HEK293 (cell line): ENCODE results near the gene AK5.

Experiments used
- CTCF ChIA-PET: fragments of 350-600 bp; formaldehyde crosslinking; extraction: SDS; loops from one replicate; lab custom pipeline; 2021; ENCODE audit warnings: antibody characterized with exemption; lab: Yijun Ruan, JAX
- POLR2A ChIA-PET: fragments of 300-600 bp; formaldehyde crosslinking; extraction: SDS; loops from one replicate; lab custom pipeline; 2020; ENCODE audit warnings: antibody characterized with exemption, inconsistent platforms; lab: Yijun Ruan, JAX
- H3K27ac ChIP-seq: fragments of 200-500 bp; sonication (Bioruptor generic); 2 replicates; pipeline ENCODE4 v1.5.1; 2014; ENCODE audit warnings: low read depth, low read length, control low read depth, inconsistent platforms; ENCODE audit errors: extremely low read depth
- H3K36me3 ChIP-seq, 2 experiments: fragments of 200-500 bp in 1 of 2; sonication (Bioruptor generic) in 1 of 2; 1 replicate in 1 of 2; 2 replicates in 1 of 2; pipeline ENCODE4 v1.5.1; 2014 to 2017; ENCODE audit warnings: inconsistent platforms in 2 of 2, low read length in 2 of 2; ENCODE audit not compliant: control insufficient read depth in 2 of 2, insufficient read depth in 1 of 2
- H3K4me1 ChIP-seq: fragments of 200-500 bp; sonication (Bioruptor generic); 2 replicates; pipeline ENCODE4 v1.5.1; 2014; ENCODE audit warnings: mild to moderate bottlenecking, low read length, inconsistent platforms; ENCODE audit not compliant: control insufficient read depth, insufficient read depth
- H3K4me3 ChIP-seq: 2 replicates; pipeline ENCODE4 v1.5.1; 2011; ENCODE audit warnings: low read depth, mild to moderate bottlenecking, control low read depth, low read length, moderate library complexity
- H3K9me3 ChIP-seq: fragments of 200-500 bp; sonication (Bioruptor generic); 2 replicates; pipeline ENCODE4 v1.5.1; 2014; ENCODE audit warnings: low read depth, low read length, inconsistent platforms; ENCODE audit not compliant: control insufficient read depth, insufficient read depth
- ATF2 ChIP-seq: fragments of 450-650 bp; formaldehyde crosslinking; IDR thresholded peaks from 2 replicates; pipeline ENCODE4 v1.5.1; 2016; ENCODE audit warnings: missing biosample characterization, missing genetic modification characterization, low read depth
- GLI2 ChIP-seq: fragments of 450-650 bp; formaldehyde crosslinking; IDR thresholded peaks from 2 replicates; pipeline ENCODE4; 2017; ENCODE audit warnings: missing biosample characterization, missing genetic modification characterization, low read depth, borderline replicate concordance
- KLF1 ChIP-seq: fragments of 450-650 bp; formaldehyde crosslinking; IDR thresholded peaks from 2 replicates; pipeline ENCODE4 v1.5.1; 2016; ENCODE audit warnings: missing biosample characterization, missing genetic modification characterization
- SP7 ChIP-seq: fragments of 450-650 bp; formaldehyde crosslinking; IDR thresholded peaks from 2 replicates; pipeline ENCODE4 v1.5.1; 2016; ENCODE audit warnings: missing biosample characterization, missing genetic modification characterization
- YY2 ChIP-seq: fragments of 450-650 bp; formaldehyde crosslinking; IDR thresholded peaks from 2 replicates; pipeline ENCODE4 v1.5.1; 2016; ENCODE audit warnings: missing biosample characterization, missing genetic modification characterization
- ZBTB10 ChIP-seq: fragments of 450-650 bp; formaldehyde crosslinking; IDR thresholded peaks from 2 replicates; pipeline ENCODE4 v1.5.1; 2016; ENCODE audit warnings: missing biosample characterization, missing genetic modification characterization
- ZBTB11 ChIP-seq: fragments of 450-650 bp; formaldehyde crosslinking; conservative IDR thresholded peaks from 2 replicates; pipeline ENCODE4 v1.5.1; 2016; ENCODE audit warnings: low read depth, missing biosample characterization, missing genetic modification characterization
- ZNF174 ChIP-seq: fragments of 450-650 bp; formaldehyde crosslinking; IDR thresholded peaks from 2 replicates; pipeline ENCODE4 v1.5.0; 2017; ENCODE audit warnings: missing biosample characterization, mild to moderate bottlenecking, missing genetic modification characterization
- ZNF223 ChIP-seq: fragments of 450-650 bp; formaldehyde crosslinking; IDR thresholded peaks from 2 replicates; pipeline ENCODE4 v1.5.1; 2016; ENCODE audit warnings: missing biosample characterization, missing genetic modification characterization
- ZNF350 ChIP-seq: fragments of 450-650 bp; formaldehyde crosslinking; IDR thresholded peaks from 2 replicates; pipeline ENCODE4 v1.5.0; 2017; ENCODE audit warnings: missing biosample characterization, mild to moderate bottlenecking, missing genetic modification characterization
- ZNF37A ChIP-seq: fragments of 450-650 bp; IDR thresholded peaks from 2 replicates; pipeline ENCODE4 v1.5.1; 2018; ENCODE audit warnings: missing biosample characterization, missing genetic modification characterization
- ZNF426 ChIP-seq: fragments of 450-650 bp; formaldehyde crosslinking; IDR thresholded peaks from 2 replicates; pipeline ENCODE4 v1.5.1; 2017; ENCODE audit warnings: missing biosample characterization, missing genetic modification characterization, mild to moderate bottlenecking, inconsistent platforms, moderate library complexity
- ZNF585B ChIP-seq: fragments of 450-650 bp; formaldehyde crosslinking; IDR thresholded peaks from 2 replicates; pipeline ENCODE4 v1.5.1; 2016; ENCODE audit warnings: missing biosample characterization, missing genetic modification characterization
- ZNF626 ChIP-seq: fragments of 450-650 bp; sonication (Bioruptor Pico); formaldehyde crosslinking; IDR thresholded peaks from 2 replicates; pipeline ENCODE4 v1.5.1; 2018; ENCODE audit warnings: missing biosample characterization, missing genetic modification characterization, inconsistent platforms
- ZNF658 ChIP-seq: fragments of 450-650 bp; formaldehyde crosslinking; IDR thresholded peaks from 2 replicates; pipeline ENCODE4; 2016; ENCODE audit warnings: missing biosample characterization, missing genetic modification characterization
- ZNF701 ChIP-seq: fragments of 450-650 bp; formaldehyde crosslinking; IDR thresholded peaks from 2 replicates; pipeline ENCODE4 v1.5.1; 2016; ENCODE audit warnings: missing biosample characterization, missing genetic modification characterization
- ZNF776 ChIP-seq: fragments of 450-650 bp; formaldehyde crosslinking; IDR thresholded peaks from 2 replicates; pipeline ENCODE4 v1.5.0; 2017; ENCODE audit warnings: missing biosample characterization, missing genetic modification characterization, borderline replicate concordance
- ZNF791 ChIP-seq: fragments of 450-650 bp; formaldehyde crosslinking; IDR thresholded peaks from 2 replicates; pipeline ENCODE4 v1.5.1; 2016; ENCODE audit warnings: missing biosample characterization, missing genetic modification characterization
- ZSCAN18 ChIP-seq: fragments of 450-650 bp; formaldehyde crosslinking; IDR thresholded peaks from 2 replicates; pipeline ENCODE4 v1.5.1; 2016; ENCODE audit warnings: missing biosample characterization, missing genetic modification characterization

Gene AK5

GRCh38 chr1:77463216-77463615 lies 181.4 kb downstream of the AK5 start:
- CTCF ChIA-PET, result no interaction called here
- Histone ChIP-seq H3K9me3 (no peaks in the 10 kb centered on the region), H3K36me3 (no peaks in the 10 kb centered on the region), H3K4me3 (no peak overlapping the region), H3K4me1 (no peaks in the 10 kb centered on the region), H3K27ac (no peak overlapping the region)
- POLR2A ChIA-PET, result no interaction called here
- no peak for TF ChIP-seq ATF2

GRCh38 chr1:77465139-77465538 lies 183.3 kb downstream of the AK5 start:
- H3K27ac ChIP-seq, result no peak overlapping the region
- no peaks in the 10 kb centered on the region for H3K4me1 ChIP-seq
- H3K4me3 ChIP-seq, result no peak overlapping the region
- POLR2A ChIA-PET, result no interaction called here
- CTCF ChIA-PET, result interaction anchor here (1.5 kb wide), 1 partner anchor 10 kb away, joined by 4 read pairs; no protein-coding TSS in a partner anchor
- TF ChIP-seq ZNF223 (tag by site-specific recombination) (no peak), ZNF350 (tag by site-specific recombination) (no peak), ZNF426 (tag by site-specific recombination) (no peak), YY2 (tag by site-specific recombination) (no peak), KLF1 (tag by site-specific recombination) (no peak), SP7 (tag by site-specific recombination) (no peak), ZSCAN18 (no peak), ZNF791 (tag by site-specific recombination) (no peak), ZNF658 (tag by site-specific recombination) (no peak), ATF2 (no peak), ZNF701 (tag by site-specific recombination) (no peak), GLI2 (tag by site-specific recombination) (no peak), ZBTB10 (tag by site-specific recombination) (no peak), ZNF37A (tag by site-specific recombination) (no peak), ZNF174 (tag by site-specific recombination) (no peak)
- H3K9me3 ChIP-seq, result no peaks in the 10 kb centered on the region
- H3K36me3 ChIP-seq, result no peaks in the 10 kb centered on the region

- POLR2A ChIA-PET, result no interaction called here
- no peaks in the 10 kb centered on the region for H3K9me3 ChIP-seq
- no peaks in the 10 kb centered on the region for H3K4me1 ChIP-seq
- no peak for TF ChIP-seq ZNF626 (tag by site-specific recombination)
- no peak for TF ChIP-seq ZBTB11 (tag by site-specific recombination)
- TF ChIP-seq ZNF776 (tag by site-specific recombination), result no peak
- no peak for TF ChIP-seq ZNF585B (tag by site-specific recombination)
- H3K27ac ChIP-seq, result no peak overlapping the region
- no peaks in the 10 kb centered on the region for H3K36me3 ChIP-seq
- H3K4me3 ChIP-seq, result no peak overlapping the region
- CTCF ChIA-PET, result interaction anchor here (1.5 kb wide), 1 partner anchor 11 kb away, joined by 4 read pairs; no protein-coding TSS in a partner anchor
These were observed 184.1 kb downstream of the AK5 start for GRCh38 chr1:77465922-77466321.
